Measurements from ENCODE around the gene HTR3B.

Gene HTR3B

DNA sequence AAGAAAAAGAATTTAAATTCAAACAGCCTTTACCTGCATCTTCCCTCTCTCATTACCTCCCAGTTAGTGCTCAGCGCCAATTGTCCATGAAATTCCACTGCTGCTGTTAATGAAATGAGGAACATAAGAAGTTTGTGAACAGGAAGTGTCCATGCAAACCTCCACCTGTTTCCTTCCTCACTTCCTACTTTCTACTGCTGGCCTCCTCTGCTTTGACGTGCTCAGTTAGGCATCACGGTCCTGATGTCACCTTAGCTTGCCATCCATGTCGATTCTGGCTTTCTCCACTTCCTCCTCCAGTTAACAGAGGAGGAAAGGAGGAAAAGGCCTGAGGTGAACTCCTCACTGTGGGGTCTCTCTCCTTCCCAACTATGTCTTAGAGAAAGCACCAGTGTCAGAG lies 43.4 kb downstream of the HTR3B start:
- no peak for TF ChIP-seq POLR2A (IDR thresholded peaks at IDR 0.05; ENCODE audit: low read length)
- no peak for TF ChIP-seq GATA1 (IDR thresholded peaks at IDR 0.05; ENCODE audit: low read depth, low read length)
- DNase-seq: no peak

DNA sequence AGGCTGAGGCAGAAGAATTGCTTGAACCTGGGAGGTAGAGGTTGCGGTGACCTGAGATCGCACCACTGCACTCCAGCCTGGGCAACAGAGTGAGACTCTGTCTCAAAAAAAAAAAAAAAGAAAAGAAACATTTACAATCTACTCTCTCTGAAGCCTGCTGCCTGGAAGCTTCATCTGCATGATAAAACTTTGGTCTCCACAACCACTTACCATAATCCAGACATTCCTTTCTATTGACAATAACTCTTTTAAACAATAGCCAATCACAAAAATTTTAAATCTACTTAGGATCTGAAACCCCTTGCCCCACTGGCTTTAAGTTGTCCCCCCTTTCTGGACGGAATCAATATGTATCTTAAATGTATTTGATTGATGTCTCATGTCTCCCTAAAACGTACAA lies 45.3 kb downstream of the HTR3B start:
- no peak for DNase-seq
- TF ChIP-seq GATA1 (IDR thresholded peaks at IDR 0.05; ENCODE audit: low read depth, low read length) (no peak), POLR2A (IDR thresholded peaks at IDR 0.05; ENCODE audit: low read length) (no peak)

DNA sequence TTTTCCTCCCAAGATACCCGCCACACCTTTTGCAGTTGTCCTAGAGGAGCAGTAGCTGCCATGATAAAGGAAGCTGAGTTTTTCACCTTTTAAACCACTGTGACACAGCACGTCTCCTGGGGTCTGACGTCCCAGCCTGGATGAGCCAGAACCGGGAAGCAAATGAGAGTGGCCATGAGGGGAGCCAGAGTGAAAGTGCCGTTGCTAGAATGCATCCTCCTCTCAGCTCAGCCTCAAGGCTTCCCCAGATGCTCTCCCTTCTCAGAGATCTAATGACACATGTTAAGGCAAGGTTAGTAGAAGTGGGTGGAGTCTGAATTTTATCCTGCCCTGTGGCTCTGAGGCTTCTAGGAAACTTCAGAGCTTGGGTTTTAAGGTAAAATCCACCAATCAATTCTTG lies 46.9 kb downstream of the HTR3B start:
- TF ChIP-seq GATA1 (IDR thresholded peaks at IDR 0.05; ENCODE audit: low read depth, low read length) (no peak), POLR2A (IDR thresholded peaks at IDR 0.05; ENCODE audit: low read length) (no peak)
- no peak for DNase-seq

DNA sequence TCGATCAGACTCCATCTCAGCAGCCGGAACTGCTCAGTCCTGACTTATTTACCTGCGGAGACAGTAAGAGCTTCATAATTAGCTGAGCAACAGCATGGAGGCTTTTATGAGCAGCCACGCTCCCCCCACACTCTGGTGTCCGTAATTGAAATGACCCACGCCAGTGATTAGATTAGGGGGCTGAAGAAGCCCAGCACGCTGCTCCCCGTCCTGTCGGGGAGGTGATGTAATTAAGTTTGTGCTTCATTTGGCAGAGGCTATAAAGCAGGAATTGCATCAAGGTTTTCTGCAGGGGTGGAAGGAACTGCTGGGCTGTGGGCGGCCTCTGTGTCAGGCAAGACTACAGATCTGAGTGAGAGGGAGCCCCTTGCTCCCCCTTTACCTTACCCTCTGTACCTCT lies 47.5 kb downstream of the HTR3B start:
- TF ChIP-seq GATA1 (IDR thresholded peaks at IDR 0.05; ENCODE audit: low read depth, low read length) (no peak), POLR2A (IDR thresholded peaks at IDR 0.05; ENCODE audit: low read length) (no peak)
- DNase-seq: no peak

DNA sequence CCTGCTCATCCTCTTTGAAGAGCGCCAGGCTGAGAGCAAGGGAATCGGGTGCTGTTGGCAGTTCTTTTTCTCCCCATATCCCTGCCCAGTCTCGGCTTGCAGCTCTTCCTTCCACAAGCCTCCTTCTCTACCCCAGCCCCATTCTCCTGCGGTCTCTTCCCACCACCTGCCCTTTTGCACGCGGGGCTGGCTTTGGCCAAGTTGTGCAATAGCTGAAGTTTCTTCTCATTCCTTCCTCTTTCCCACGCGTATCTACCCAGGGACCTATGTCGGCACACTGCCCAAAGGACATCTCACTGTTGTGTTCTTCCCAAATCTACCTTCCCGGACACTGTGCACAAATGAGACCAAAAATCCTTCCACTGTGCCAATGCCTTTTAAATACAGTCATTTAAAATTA lies 48.0 kb downstream of the HTR3B start:
- no peak for DNase-seq
- no peak for TF ChIP-seq POLR2A (IDR thresholded peaks at IDR 0.05; ENCODE audit: low read length)
- no peak for TF ChIP-seq GATA1 (IDR thresholded peaks at IDR 0.05; ENCODE audit: low read depth, low read length)

DNA sequence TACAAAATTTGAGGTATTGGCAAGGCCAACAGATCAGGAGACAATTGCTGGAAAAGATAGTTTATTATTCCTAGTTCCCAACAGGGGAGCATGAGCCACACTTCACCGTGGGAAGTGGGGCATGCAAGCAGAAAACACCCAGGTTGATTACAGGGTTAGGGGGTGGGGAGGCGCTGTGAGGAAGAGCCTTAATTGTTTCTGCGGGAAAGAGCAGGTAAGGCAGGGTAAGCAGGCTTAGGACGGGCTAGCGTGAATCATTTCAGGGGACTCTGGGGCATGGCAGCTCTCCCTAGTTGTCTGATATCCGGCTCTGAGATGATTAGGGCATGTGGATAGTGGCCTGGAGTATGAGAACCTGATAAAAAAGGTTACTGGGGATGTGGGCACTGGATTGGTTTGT lies 49.6 kb downstream of the HTR3B start:
- no peak for TF ChIP-seq GATA1 (IDR thresholded peaks at IDR 0.05; ENCODE audit: low read depth, low read length)
- no peak for TF ChIP-seq POLR2A (IDR thresholded peaks at IDR 0.05; ENCODE audit: low read length)
- DNase-seq: no peak

DNA sequence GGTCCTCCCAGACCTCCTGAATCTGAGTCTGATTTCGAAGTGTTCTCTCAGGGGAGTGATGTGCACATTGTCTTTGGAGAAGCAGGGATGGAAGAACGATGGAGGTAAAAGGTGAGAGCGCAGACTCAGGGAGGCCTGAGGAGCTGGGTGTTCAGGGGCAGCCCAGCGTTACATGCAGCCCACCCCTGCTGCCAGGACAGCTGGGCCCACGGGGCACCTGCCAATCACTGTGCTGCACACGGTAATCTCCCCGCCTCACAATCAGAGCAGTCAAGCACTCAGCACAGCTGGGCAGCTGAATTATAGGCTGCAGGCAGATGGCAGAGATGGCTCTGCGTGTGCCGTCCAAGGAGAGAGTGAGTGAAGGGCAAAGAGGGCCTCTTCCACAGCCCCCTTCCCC lies 52.4 kb downstream of the HTR3B start:
- DNase-seq: no peak
- TF ChIP-seq POLR2A (IDR thresholded peaks at IDR 0.05; ENCODE audit: low read length) (no peak), GATA1 (IDR thresholded peaks at IDR 0.05; ENCODE audit: low read depth, low read length) (no peak)

DNA sequence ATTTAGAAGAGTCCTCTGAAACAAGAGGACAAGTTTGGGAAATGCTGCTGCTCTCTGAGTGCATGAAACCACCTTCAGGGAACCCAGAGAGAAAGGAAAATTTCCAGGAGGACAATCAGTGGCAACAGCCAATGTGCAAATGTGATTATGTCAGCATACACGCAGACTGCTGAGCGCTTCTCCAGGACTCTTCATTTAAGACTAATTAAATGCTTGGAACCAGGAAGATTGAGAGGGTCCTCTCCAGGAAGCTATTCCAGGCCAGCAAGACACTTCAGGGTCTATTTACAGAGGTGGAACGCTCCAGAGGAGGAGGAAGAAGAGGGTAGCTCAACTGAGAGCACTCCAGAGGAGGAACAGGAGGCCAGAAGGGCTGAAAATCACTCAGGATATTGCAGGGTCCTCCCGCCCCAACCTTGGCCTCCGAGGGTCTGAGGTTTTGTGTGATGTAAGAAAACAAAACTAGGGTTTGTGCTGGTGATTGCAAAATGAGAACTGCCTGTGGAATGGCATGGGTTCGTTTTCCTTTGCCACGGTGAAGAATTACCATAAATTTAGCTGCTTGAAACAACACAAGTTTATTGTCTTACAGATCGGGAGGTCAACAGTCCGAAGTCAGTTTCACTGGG lies 56.2 kb downstream of the HTR3B start:
- TF ChIP-seq GATA1 (IDR thresholded peaks at IDR 0.05; ENCODE audit: low read depth, low read length) (no peak), POLR2A (IDR thresholded peaks at IDR 0.05; ENCODE audit: low read length) (no peak)
- no peak for DNase-seq

DNA sequence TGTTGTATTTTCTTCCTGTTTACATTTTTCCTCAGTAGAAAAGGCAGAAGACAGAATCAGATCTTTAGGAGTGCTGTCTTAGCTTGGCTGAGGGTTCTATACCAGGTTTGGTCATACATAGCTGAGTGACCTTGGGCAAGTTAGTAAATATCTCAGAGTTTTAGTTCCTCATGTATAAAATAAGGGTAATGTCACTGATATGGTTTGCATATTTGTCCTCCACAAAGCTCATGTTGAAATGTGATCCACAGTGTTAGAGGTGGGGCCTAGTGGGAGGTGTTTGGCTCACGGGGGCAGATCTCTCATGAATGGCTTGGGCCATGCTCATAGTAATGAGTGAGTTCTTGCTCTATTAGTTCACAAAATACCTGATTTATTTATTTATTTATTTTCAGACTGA lies 62.8 kb downstream of the HTR3B start:
- no peak for DNase-seq
- TF ChIP-seq POLR2A (IDR thresholded peaks at IDR 0.05; ENCODE audit: low read length) (no peak), GATA1 (IDR thresholded peaks at IDR 0.05; ENCODE audit: low read depth, low read length) (no peak)

DNA sequence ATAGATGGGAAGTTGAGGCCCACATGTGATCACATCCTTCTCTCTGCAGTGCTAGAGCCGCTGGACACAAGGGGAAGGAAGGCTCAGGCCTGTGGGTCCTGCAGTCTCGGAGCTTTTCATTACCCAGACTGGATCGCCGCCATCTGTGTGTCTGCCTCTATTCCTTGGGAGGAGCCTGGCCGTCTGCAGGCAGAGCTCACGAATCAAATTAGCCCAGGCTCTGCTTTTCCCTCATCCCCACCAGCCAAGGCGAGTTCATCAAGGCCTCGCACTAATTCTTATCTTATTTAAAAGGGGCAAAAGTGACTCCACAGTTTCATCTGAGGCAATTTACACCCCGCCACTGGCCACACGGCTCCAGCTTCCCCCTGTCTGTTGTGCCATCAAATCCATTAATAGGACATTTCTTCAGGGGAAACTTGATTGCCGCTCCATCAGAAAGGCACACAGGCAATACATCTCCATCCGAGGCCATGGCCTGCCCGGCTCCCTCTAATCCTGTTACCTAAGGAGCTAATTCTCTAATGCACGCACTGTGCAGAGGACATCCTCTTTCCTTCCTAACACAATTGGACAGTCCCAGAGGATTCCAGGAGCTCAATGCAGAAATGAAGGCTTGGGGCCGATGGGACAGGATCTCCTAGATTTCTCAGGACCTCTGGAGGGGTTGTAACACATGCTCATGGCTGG lies 67.1 kb downstream of the HTR3B start:
- TF ChIP-seq GATA1 (IDR thresholded peaks at IDR 0.05; ENCODE audit: low read depth, low read length): no peak
- TF ChIP-seq POLR2A (IDR thresholded peaks at IDR 0.05; ENCODE audit: low read length): no peak
- no peak for DNase-seq

DNA sequence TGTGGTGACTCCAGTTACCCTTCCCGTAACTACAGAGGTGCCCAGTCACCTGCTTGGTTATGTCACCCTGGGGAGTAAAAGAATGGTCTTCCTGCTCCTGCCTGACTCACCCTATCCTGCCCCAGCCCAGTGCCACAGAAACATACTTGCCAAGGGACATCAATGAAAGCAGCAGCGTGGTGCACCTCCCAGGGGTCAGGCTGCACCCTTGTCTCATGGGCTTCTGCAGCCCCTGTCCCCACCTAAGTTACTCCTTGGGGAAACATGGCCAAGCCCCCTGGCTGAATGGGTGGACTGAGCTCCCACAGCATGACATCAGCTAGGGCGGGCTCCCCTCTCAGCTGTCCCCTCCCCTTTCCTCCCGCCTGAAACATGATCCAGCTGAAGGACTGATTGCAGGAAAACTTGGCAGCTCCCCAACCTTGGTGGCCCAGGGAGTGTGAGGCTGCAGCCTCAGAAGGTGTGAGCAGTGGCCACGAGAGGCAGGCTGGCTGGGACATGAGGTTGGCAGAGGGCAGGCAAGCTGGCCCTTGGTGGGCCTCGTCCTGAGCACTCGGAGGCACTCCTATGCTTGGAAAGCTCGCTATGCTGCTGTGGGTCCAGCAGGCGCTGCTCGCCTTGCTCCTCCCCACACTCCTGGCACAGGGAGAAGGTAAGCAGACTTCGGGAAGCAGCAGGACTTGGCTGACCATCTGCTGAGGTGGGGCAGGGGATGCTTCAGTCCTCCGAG lies 70.3 kb downstream of the HTR3B start, which contains the start of gene HTR3A:
Gene HTR3A, plus strand, starts transcription at position 368 of the 730 bp plus-strand sequence. Its CDS starts 218 bp downstream, at position 586.
- TF ChIP-seq GATA1 (IDR thresholded peaks at IDR 0.05; ENCODE audit: low read depth, low read length) (no peak), POLR2A (IDR thresholded peaks at IDR 0.05; ENCODE audit: low read length) (no peak)
- no peak for DNase-seq

DNA sequence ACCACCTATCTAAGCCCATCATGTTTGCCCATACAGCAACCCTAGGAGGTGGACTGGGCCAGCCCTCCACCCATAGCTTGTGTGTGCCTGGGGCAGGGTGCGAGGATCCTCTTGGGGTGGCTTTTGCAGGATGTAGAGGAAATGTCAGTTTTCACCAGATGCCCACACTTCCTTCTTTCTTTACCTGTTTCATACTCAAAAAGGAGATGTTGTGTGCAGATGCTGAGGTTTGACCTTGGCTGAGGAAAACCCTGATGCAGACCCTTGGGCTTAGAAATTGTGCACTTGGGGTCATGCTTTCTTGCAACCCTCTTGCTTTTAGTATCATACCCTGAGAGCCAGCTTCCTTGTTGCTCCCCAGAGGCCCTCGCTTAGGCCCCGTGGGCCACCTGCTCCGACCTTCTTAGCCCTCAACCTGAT lies 72.5 kb downstream of the HTR3B start:
- DNase-seq: no peak
- TF ChIP-seq GATA1 (IDR thresholded peaks at IDR 0.05; ENCODE audit: low read depth, low read length) (no peak), POLR2A (IDR thresholded peaks at IDR 0.05; ENCODE audit: low read length) (no peak)

DNA sequence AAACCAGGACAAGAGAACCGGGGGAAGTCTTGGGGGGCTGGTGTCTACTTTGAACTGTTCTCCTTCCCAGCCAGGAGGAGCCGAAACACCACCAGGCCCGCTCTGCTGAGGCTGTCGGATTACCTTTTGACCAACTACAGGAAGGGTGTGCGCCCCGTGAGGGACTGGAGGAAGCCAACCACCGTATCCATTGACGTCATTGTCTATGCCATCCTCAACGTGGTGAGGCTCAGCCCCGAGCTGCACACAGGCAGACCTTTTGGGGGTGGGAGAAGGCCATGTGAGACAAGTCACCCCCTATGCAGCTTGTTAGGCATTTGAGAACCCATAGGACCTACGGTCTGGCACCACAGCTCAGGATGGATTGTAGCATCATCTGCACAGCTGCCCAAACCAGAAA lies 73.1 kb downstream of the HTR3B start:
- DNase-seq: no peak
- TF ChIP-seq POLR2A (IDR thresholded peaks at IDR 0.05; ENCODE audit: low read length): no peak
- TF ChIP-seq GATA1 (IDR thresholded peaks at IDR 0.05; ENCODE audit: low read depth, low read length): no peak

DNA sequence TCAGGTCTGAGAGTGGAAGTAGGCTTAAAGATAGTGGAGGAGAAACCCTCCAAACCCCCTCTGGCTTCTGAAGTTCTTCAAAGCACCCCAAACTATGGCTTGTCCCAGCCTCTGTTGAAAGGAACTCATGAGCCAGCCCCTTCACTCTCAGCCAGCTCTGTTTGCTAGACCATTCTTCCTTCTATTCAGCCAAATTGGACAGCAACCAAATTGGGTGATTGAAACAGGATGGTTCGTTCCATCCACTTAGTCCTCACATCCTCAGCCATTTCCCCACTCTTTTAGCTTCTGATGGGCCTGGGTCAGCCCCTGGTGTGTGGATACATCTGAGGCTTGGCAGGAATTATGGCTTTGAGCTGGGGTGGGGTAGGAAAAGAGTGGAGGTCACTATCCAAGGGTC lies 74.8 kb downstream of the HTR3B start:
- TF ChIP-seq GATA1 (IDR thresholded peaks at IDR 0.05; ENCODE audit: low read depth, low read length) (no peak), POLR2A (IDR thresholded peaks at IDR 0.05; ENCODE audit: low read length) (no peak)
- no peak for DNase-seq

Data from erythroblast (primary cell).